Tibial artery (tissue), 4 donors: Measurements from ENCODE around the gene TCEA2.
"Not testable (repeated sequence)": the region's sequence is repeated elsewhere in the genome, so short reads cannot be mapped to it uniquely, and the experiment has no call there.

Experiments
- DNase-seq, 2 donors: peaks; one replicate each; pipeline ENCODE4 v3.0.0-alpha.2; 2019
- H3K27ac ChIP-seq, 2 donors: fragments of 200-600 bp; sonication (generic) in 1 of 2; 1 replicate in 1 of 2; 2 replicates in 1 of 2; pipeline ENCODE4 v1.5.1; 2018 to 2019; ENCODE audit warnings: mild to moderate bottlenecking in 1 of 2
- H3K27me3 ChIP-seq, 2 donors: fragments of 200-600 bp; sonication (generic) in 1 of 2; one replicate each; pipeline versions ENCODE4 v1.5.1 to v1.6.0; 2016 to 2019
- H3K36me3 ChIP-seq, 3 donors: fragments of 200-600 bp; sonication (generic) in 2 of 3; one replicate each; pipeline ENCODE4 v1.5.1; 2016 to 2019; ENCODE audit warnings: mild to moderate bottlenecking in 2 of 3
- H3K4me1 ChIP-seq, 4 donors: fragments of 200-600 bp; sonication (generic) in 2 of 4; 1 replicate in 3 of 4; 2 replicates in 1 of 4; pipeline ENCODE4 v1.5.1; 2016 to 2019
- H3K4me3 ChIP-seq, 2 donors: fragments of 200-600 bp; sonication (generic) in 1 of 2; 1 replicate in 1 of 2; 2 replicates in 1 of 2; pipeline ENCODE4 v1.5.1; 2018 to 2019; ENCODE audit warnings: mild to moderate bottlenecking in 2 of 2
- H3K9me3 ChIP-seq, 3 donors: fragments of 200-600 bp; sonication (generic) in 1 of 3; one replicate each; pipeline ENCODE4 v1.5.1; 2016 to 2019
- CTCF ChIP-seq, 2 experiments: fragments of 200-600 bp in 1 of 2; fragments of 450-650 bp in 1 of 2; IDR thresholded peaks; one replicate each; pipeline ENCODE4 v1.5.1; 2017 to 2019; ENCODE audit warnings: antibody characterized with exemption in 2 of 2, mild to moderate bottlenecking in 1 of 2, moderate library complexity in 1 of 2
- intact Hi-C: fragments of 100-400 bp; cut with DNase I; formaldehyde crosslinking; loops from one replicate; pipeline ENCODE4 v1.15.0; 2023; ENCODE audit warnings: low total_unique reads

TCEA2 gene

GRCh38 chr20:64083804-64084684, 21.0 kb downstream of the TCEA2 start, which contains the start of gene LKAAEAR1:
TSS of gene LKAAEAR1 (minus strand) at chr20:64084398. CDS start at chr20:64084219, 179 bp downstream.
- no peaks in the 10 kb centered on the region for H3K9me3 ChIP-seq
- peaks cover 0 to 41% (median 18%) of the 10 kb centered on the region in 4 donors for H3K4me1 ChIP-seq
- H3K36me3 ChIP-seq, result no peaks in the 10 kb centered on the region
- no peak for TF ChIP-seq CTCF (IDR thresholded peaks at IDR 0.05)
- no peak within 1 kb of the TSS for H3K27ac ChIP-seq
- no peak for DNase-seq
- intact Hi-C loops, result no loop called here
- H3K4me3 ChIP-seq, result peak within 1 kb of the TSS; percentile 46 to 57
- H3K27me3 ChIP-seq, result peaks cover 3 to 40% of the 10 kb centered on the region in 2 donors

- Histone ChIP-seq H3K9me3 (no peaks in the 10 kb centered on the region), H3K4me3 (no peak overlapping the region), H3K27me3 (peaks cover 3 to 46% of the 10 kb centered on the region in 2 donors), H3K36me3 (no peaks in the 10 kb centered on the region), H3K27ac (no peak overlapping the region), H3K4me1 (peaks cover 0 to 37% (median 15%) of the 10 kb centered on the region in 4 donors)
- TF ChIP-seq CTCF (IDR thresholded peaks at IDR 0.05), result no peak
- no peak for DNase-seq
- intact Hi-C loops, result no loop called here
Measured at GRCh38 chr20:64084685-64085152, 21.7 kb downstream of the TCEA2 start.

- intact Hi-C loops, result no loop called here
- no peak overlapping the region for H3K27ac ChIP-seq
- H3K4me1 ChIP-seq, result peaks cover 0 to 28% (median 13%) of the 10 kb centered on the region in 4 donors
- H3K27me3 ChIP-seq, result peaks cover 3 to 50% of the 10 kb centered on the region in 2 donors
- no peaks in the 10 kb centered on the region for H3K36me3 ChIP-seq
- DNase-seq, result no peak
- no peak overlapping the region for H3K4me3 ChIP-seq
- TF ChIP-seq CTCF (IDR thresholded peaks at IDR 0.05), result no peak
- H3K9me3 ChIP-seq, result no peaks in the 10 kb centered on the region
Measured at GRCh38 chr20:64086801-64087200, 23.8 kb downstream of the TCEA2 start.

- Histone ChIP-seq H3K4me1 (peaks cover 0 to 25% (median 13%) of the 10 kb centered on the region in 4 donors), H3K27me3 (peaks cover 3 to 50% of the 10 kb centered on the region in 2 donors)
- H3K9me3 ChIP-seq, H3K36me3 ChIP-seq, H3K27ac ChIP-seq, intact Hi-C loops, DNase-seq, H3K4me3 ChIP-seq: not testable (repeated sequence)
Measured at GRCh38 chr20:64087226-64087825, 24.3 kb downstream of the TCEA2 start.

GRCh38 chr20:64088586-64088985, 25.6 kb downstream of the TCEA2 start:
- H3K36me3 ChIP-seq, H3K27ac ChIP-seq, H3K4me3 ChIP-seq, H3K9me3 ChIP-seq, intact Hi-C loops, DNase-seq: not testable (repeated sequence)
- peaks cover 0 to 16% (median 6%) of the 10 kb centered on the region in 4 donors for H3K4me1 ChIP-seq
- peaks cover 3 to 46% of the 10 kb centered on the region in 2 donors for H3K27me3 ChIP-seq

GRCh38 chr20:64090165-64090564, 27.2 kb downstream of the TCEA2 start:
- H3K36me3 ChIP-seq, result no peaks in the 10 kb centered on the region
- intact Hi-C loops, result no loop called here
- no peak overlapping the region for H3K4me3 ChIP-seq
- no peak for DNase-seq
- no peak overlapping the region for H3K27ac ChIP-seq
- H3K27me3 ChIP-seq, result peaks cover 0 to 31% of the 10 kb centered on the region in 2 donors
- H3K9me3 ChIP-seq, result no peaks in the 10 kb centered on the region
- peaks cover 0 to under 1% (median 0%) of the 10 kb centered on the region in 4 donors for H3K4me1 ChIP-seq
- TF ChIP-seq CTCF (IDR thresholded peaks at IDR 0.05), result no peak
